HG02798 (cell line): ENCODE measurements around the gene TMX2.

Source experiments
- ATAC-seq: cut with Tn5 transposase; IDR thresholded peaks from one replicate; pipeline ENCODE4 v1.9.1; 2021; ENCODE audit warnings: mild to moderate bottlenecking; ENCODE audit not compliant: unreplicated experiment, poor library complexity

Gene TMX2

GRCh38 chr11:57762235-57762861, 50.0 kb downstream of the TMX2 start:
- no peak for ATAC-seq

- ATAC-seq = no peak
Measured at GRCh38 chr11:57763568-57763967, 51.2 kb downstream of the TMX2 start.

GRCh38 chr11:57764021-57764420, 51.6 kb downstream of the TMX2 start:
- no peak for ATAC-seq

GRCh38 chr11:57764566-57764965, 52.2 kb downstream of the TMX2 start:
- no peak for ATAC-seq

GRCh38 chr11:57764972-57765371, 52.6 kb downstream of the TMX2 start:
- ATAC-seq = no peak

GRCh38 chr11:57770793-57771192, 58.4 kb downstream of the TMX2 start:
- no peak for ATAC-seq

GRCh38 chr11:57771365-57771764, 59.0 kb downstream of the TMX2 start:
- ATAC-seq = no peak

GRCh38 chr11:57772562-57772961, 60.2 kb downstream of the TMX2 start:
- no peak for ATAC-seq

GRCh38 chr11:57773026-57773598, 60.7 kb downstream of the TMX2 start:
- ATAC-seq = no peak

GRCh38 chr11:57775491-57775890, 63.1 kb downstream of the TMX2 start:
- no peak for ATAC-seq

- ATAC-seq = no peak
Measured at GRCh38 chr11:57776031-57776521, 63.7 kb downstream of the TMX2 start.

GRCh38 chr11:57776577-57777210, 64.3 kb downstream of the TMX2 start:
- no peak for ATAC-seq

GRCh38 chr11:57777969-57778317, 65.5 kb downstream of the TMX2 start:
- no peak for ATAC-seq

- ATAC-seq = no peak
Measured at GRCh38 chr11:57778318-57779037, 66.1 kb downstream of the TMX2 start.

- ATAC-seq = no peak
Measured at GRCh38 chr11:57779276-57779675, 66.9 kb downstream of the TMX2 start.

GRCh38 chr11:57781529-57781943, 69.1 kb downstream of the TMX2 start:
- no peak for ATAC-seq

- no peak for ATAC-seq
Measured at GRCh38 chr11:57785072-57785471, 72.7 kb downstream of the TMX2 start.

- no peak for ATAC-seq
Measured at GRCh38 chr11:57786436-57786835, 74.0 kb downstream of the TMX2 start.

GRCh38 chr11:57787006-57787604, 74.7 kb downstream of the TMX2 start:
- no peak for ATAC-seq

GRCh38 chr11:57787920-57788702, 75.7 kb downstream of the TMX2 start:
- ATAC-seq = peak; percentile 58
